ENCODE results near the gene SLC8A3.

SLC8A3 gene

DNA sequence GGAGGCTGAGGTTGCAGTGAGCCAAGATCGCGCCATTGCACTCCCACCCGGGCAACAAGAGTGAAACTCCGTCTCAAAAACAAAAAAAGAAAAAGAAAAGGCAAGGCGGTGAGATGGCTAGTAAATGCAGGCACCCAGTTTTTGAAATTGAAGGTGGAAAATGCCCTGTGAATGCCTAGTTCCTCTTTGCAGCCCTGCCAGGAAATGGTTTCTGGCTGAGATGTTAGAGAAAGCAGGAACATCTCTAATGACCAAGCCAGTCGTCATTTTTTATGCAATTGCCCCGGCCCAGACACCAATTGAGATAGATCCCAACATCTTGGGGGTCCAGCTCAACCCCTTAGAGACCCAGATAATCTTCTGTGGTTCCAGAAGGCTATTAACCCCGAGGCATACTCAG lies 17.0 kb downstream of the SLC8A3 start:
- Histone ChIP-seq H3K4me3 (ENCODE audit: low read length) (no peak overlapping the region), H3K9ac (ENCODE audit: low read length) (no peak overlapping the region), H3K27me3 (ENCODE audit: control insufficient read depth, insufficient read depth, low read length) (no peaks in the 10 kb centered on the region), H3K36me3 (ENCODE audit: control insufficient read depth, low read depth, low read length) (no peaks in the 10 kb centered on the region), H3K9me3 (ENCODE audit: control insufficient read depth, low read depth, low read length) (no peaks in the 10 kb centered on the region), H3K4me1 (ENCODE audit: control insufficient read depth, low read depth, low read length) (no peaks in the 10 kb centered on the region), H3K27ac (ENCODE audit: low read length) (no peak overlapping the region)

DNA sequence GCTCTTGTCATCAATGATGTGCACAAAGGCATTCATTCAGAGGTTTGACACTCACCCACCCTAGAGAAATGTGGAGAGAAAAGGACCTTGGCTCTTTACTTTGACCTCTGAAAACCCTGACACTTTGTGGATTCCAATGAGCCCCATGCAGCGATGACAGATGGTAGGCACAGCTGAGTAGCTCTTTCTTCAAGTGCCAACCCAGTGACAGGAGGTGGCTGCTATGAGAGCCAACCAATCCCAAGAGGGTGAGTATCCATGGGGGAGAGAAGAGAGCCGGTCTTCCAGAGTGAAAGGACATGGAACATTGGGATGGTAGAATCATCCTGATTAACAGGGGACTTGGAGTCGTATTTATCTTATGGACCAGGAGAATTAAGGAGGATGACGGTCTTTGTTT lies 17.8 kb downstream of the SLC8A3 start:
- no peaks in the 10 kb centered on the region for H3K36me3 ChIP-seq (ENCODE audit: control insufficient read depth, low read depth, low read length)
- no peak overlapping the region for H3K4me3 ChIP-seq (ENCODE audit: low read length)
- no peaks in the 10 kb centered on the region for H3K27me3 ChIP-seq (ENCODE audit: control insufficient read depth, insufficient read depth, low read length)
- no peak overlapping the region for H3K27ac ChIP-seq (ENCODE audit: low read length)
- H3K9me3 ChIP-seq (ENCODE audit: control insufficient read depth, low read depth, low read length): no peaks in the 10 kb centered on the region
- H3K9ac ChIP-seq (ENCODE audit: low read length): no peak overlapping the region
- H3K4me1 ChIP-seq (ENCODE audit: control insufficient read depth, low read depth, low read length): no peaks in the 10 kb centered on the region

DNA sequence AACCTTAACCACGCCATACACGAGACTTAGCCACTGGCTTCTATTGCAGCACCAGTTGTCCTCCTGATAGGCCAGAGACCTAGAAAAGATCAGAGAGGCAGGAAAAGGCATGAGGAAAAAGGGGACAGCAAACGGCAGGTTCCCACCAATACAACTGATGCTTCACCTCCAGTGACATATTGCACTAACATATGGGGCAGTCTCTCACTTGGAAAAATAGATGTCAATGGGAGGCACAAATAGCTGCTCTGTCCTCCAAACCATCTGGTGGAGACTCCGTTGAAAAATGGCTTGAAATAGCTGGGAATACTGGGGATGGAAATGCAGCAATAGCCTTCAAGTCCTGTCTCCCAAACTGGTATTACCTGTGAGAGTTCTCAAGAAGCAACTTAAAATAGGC lies 20.3 kb downstream of the SLC8A3 start:
- no peak overlapping the region for H3K27ac ChIP-seq (ENCODE audit: low read length)
- H3K27me3 ChIP-seq (ENCODE audit: control insufficient read depth, insufficient read depth, low read length): no peaks in the 10 kb centered on the region
- no peaks in the 10 kb centered on the region for H3K36me3 ChIP-seq (ENCODE audit: control insufficient read depth, low read depth, low read length)
- H3K9me3 ChIP-seq (ENCODE audit: control insufficient read depth, low read depth, low read length): no peaks in the 10 kb centered on the region
- H3K9ac ChIP-seq (ENCODE audit: low read length): no peak overlapping the region
- no peaks in the 10 kb centered on the region for H3K4me1 ChIP-seq (ENCODE audit: control insufficient read depth, low read depth, low read length)
- H3K4me3 ChIP-seq (ENCODE audit: low read length): no peak overlapping the region

DNA sequence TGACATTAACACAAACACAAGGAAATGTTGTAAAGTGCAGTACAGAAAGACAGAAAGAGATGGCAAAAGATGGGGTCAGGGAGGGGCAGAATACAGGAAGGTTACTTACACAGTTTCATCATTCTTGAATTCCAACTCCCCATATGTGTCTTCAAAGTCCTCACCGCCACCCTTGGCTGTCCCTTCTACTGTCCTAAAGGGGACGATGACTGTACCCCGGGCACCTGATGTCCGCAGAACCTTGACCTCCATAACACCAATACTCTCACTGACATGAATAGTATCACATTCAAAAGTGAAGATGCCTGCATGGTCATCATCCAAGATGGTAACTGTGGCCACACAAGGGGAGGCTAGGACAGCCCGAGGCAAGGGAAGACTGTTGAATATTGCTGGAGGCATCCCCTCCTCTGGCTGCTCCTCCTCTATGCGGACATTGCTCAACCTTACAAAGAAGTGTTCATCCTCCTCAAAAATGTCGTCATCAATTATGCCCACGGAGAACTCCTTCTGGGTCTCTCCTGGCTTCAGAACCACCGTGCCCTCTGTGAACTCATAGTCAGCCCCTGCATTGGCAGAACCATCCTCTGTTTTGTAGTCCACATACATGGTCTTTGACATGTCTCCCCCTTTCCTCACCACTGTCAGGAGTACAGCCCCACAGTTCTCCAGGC lies 22.1 kb downstream of the SLC8A3 start:
- Histone ChIP-seq H3K4me1 (ENCODE audit: control insufficient read depth, low read depth, low read length) (no peaks in the 10 kb centered on the region), H3K27ac (ENCODE audit: low read length) (no peak overlapping the region), H3K9ac (ENCODE audit: low read length) (no peak overlapping the region), H3K4me3 (ENCODE audit: low read length) (no peak overlapping the region), H3K36me3 (ENCODE audit: control insufficient read depth, low read depth, low read length) (no peaks in the 10 kb centered on the region), H3K9me3 (ENCODE audit: control insufficient read depth, low read depth, low read length) (no peaks in the 10 kb centered on the region), H3K27me3 (ENCODE audit: control insufficient read depth, insufficient read depth, low read length) (no peaks in the 10 kb centered on the region)

- Histone ChIP-seq H3K27ac (ENCODE audit: low read length) (no peak overlapping the region), H3K36me3 (ENCODE audit: control insufficient read depth, low read depth, low read length) (no peaks in the 10 kb centered on the region), H3K4me1 (ENCODE audit: control insufficient read depth, low read depth, low read length) (no peaks in the 10 kb centered on the region), H3K9me3 (ENCODE audit: control insufficient read depth, low read depth, low read length) (no peaks in the 10 kb centered on the region), H3K9ac (ENCODE audit: low read length) (no peak overlapping the region), H3K27me3 (ENCODE audit: control insufficient read depth, insufficient read depth, low read length) (no peaks in the 10 kb centered on the region), H3K4me3 (ENCODE audit: low read length) (no peak overlapping the region)
These were observed 26.4 kb downstream of the SLC8A3 start for GRCh38 chr14:70162358-70162757.

DNA sequence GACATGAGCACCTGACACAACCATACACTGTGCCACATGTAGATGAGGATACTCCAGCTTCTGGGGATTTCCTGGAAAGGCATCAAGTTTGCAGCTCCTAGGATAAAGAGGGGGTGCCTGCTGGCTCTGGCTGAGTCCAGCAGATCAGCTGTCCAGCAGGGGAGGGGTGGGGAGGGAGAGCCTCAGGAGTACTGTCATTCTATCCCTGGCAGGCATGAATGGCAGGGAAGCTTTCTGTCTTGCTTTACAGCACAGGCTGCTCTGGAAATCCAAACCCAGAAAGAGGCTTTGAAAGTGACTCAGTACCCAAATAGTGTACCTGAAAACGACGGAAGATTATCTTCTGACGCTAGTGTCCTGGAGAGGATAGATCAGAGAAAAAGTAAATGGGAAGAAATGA lies 32.2 kb downstream of the SLC8A3 start:
- Histone ChIP-seq H3K4me3 (ENCODE audit: low read length) (no peak overlapping the region), H3K27me3 (ENCODE audit: control insufficient read depth, insufficient read depth, low read length) (no peaks in the 10 kb centered on the region), H3K9ac (ENCODE audit: low read length) (no peak overlapping the region), H3K4me1 (ENCODE audit: control insufficient read depth, low read depth, low read length) (no peaks in the 10 kb centered on the region), H3K9me3 (ENCODE audit: control insufficient read depth, low read depth, low read length) (no peaks in the 10 kb centered on the region), H3K27ac (ENCODE audit: low read length) (no peak overlapping the region), H3K36me3 (ENCODE audit: control insufficient read depth, low read depth, low read length) (no peaks in the 10 kb centered on the region)

GRCh38 chr14:70152704-70153103 lies 36.0 kb downstream of the SLC8A3 start:
- no peak overlapping the region for H3K4me3 ChIP-seq (ENCODE audit: low read length)
- H3K27ac ChIP-seq (ENCODE audit: low read length): no peak overlapping the region
- H3K27me3 ChIP-seq (ENCODE audit: control insufficient read depth, insufficient read depth, low read length): no peaks in the 10 kb centered on the region
- no peak overlapping the region for H3K9ac ChIP-seq (ENCODE audit: low read length)
- no peaks in the 10 kb centered on the region for H3K9me3 ChIP-seq (ENCODE audit: control insufficient read depth, low read depth, low read length)
- H3K4me1 ChIP-seq (ENCODE audit: control insufficient read depth, low read depth, low read length): no peaks in the 10 kb centered on the region
- no peaks in the 10 kb centered on the region for H3K36me3 ChIP-seq (ENCODE audit: control insufficient read depth, low read depth, low read length)

- Histone ChIP-seq H3K27me3 (ENCODE audit: control insufficient read depth, insufficient read depth, low read length) (no peaks in the 10 kb centered on the region), H3K27ac (ENCODE audit: low read length) (no peak overlapping the region), H3K4me1 (ENCODE audit: control insufficient read depth, low read depth, low read length) (no peaks in the 10 kb centered on the region), H3K36me3 (ENCODE audit: control insufficient read depth, low read depth, low read length) (no peaks in the 10 kb centered on the region), H3K9me3 (ENCODE audit: control insufficient read depth, low read depth, low read length) (no peaks in the 10 kb centered on the region), H3K4me3 (ENCODE audit: low read length) (no peak overlapping the region), H3K9ac (ENCODE audit: low read length) (no peak overlapping the region)
These were observed 36.7 kb downstream of the SLC8A3 start for GRCh38 chr14:70152081-70152480.

- Histone ChIP-seq H3K27ac (ENCODE audit: low read length) (no peak overlapping the region), H3K4me1 (ENCODE audit: control insufficient read depth, low read depth, low read length) (no peaks in the 10 kb centered on the region), H3K9me3 (ENCODE audit: control insufficient read depth, low read depth, low read length) (no peaks in the 10 kb centered on the region), H3K27me3 (ENCODE audit: control insufficient read depth, insufficient read depth, low read length) (no peaks in the 10 kb centered on the region), H3K4me3 (ENCODE audit: low read length) (no peak overlapping the region), H3K36me3 (ENCODE audit: control insufficient read depth, low read depth, low read length) (no peaks in the 10 kb centered on the region), H3K9ac (ENCODE audit: low read length) (no peak overlapping the region)
These were observed 39.1 kb downstream of the SLC8A3 start for GRCh38 chr14:70149596-70150165.

DNA sequence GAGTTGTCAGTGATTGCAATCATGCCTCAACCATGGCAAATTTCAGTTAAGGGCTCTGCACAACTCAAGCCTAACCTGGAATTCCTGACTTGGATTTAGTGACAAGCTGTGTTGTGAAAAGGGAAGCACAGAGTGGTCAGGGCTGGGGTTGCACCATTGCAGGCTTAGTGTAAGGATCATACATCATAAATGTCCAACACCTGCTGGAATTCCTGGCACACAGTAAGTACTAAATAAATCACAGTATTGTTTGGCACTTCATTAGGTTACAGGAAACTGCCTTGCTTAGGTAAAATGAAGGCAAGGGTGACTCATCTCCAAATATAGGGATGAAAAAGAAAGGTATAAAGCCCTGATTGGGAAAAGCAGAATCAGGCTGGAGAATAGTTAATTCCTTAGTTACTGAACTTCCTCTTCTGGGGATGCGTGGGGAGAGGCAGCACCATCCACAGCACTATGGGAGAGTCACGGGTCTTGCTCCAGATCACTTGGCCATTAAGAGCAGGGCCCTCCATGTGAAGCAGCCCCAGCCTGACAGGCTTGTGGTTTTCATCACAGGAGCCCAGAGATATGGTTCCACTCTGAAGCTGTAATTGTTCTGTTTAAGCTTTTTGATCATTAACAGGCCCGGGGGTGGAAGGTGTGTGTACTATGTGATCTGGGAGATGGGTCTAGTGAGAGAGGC lies 39.7 kb downstream of the SLC8A3 start:
- Histone ChIP-seq H3K4me1 (ENCODE audit: control insufficient read depth, low read depth, low read length) (no peaks in the 10 kb centered on the region), H3K27ac (ENCODE audit: low read length) (no peak overlapping the region), H3K27me3 (ENCODE audit: control insufficient read depth, insufficient read depth, low read length) (no peaks in the 10 kb centered on the region), H3K36me3 (ENCODE audit: control insufficient read depth, low read depth, low read length) (no peaks in the 10 kb centered on the region), H3K4me3 (ENCODE audit: low read length) (no peak overlapping the region), H3K9ac (ENCODE audit: low read length) (no peak overlapping the region), H3K9me3 (ENCODE audit: control insufficient read depth, low read depth, low read length) (no peaks in the 10 kb centered on the region)

- H3K27me3 ChIP-seq (ENCODE audit: control insufficient read depth, insufficient read depth, low read length): no peaks in the 10 kb centered on the region
- no peaks in the 10 kb centered on the region for H3K4me1 ChIP-seq (ENCODE audit: control insufficient read depth, low read depth, low read length)
- H3K36me3 ChIP-seq (ENCODE audit: control insufficient read depth, low read depth, low read length): no peaks in the 10 kb centered on the region
These were observed 40.4 kb downstream of the SLC8A3 start for GRCh38 chr14:70148351-70148750.

GRCh38 chr14:70144046-70144445 lies 44.7 kb downstream of the SLC8A3 start:
- no peak overlapping the region for H3K27ac ChIP-seq (ENCODE audit: low read length)
- H3K4me1 ChIP-seq (ENCODE audit: control insufficient read depth, low read depth, low read length): no peaks in the 10 kb centered on the region
- H3K4me3 ChIP-seq (ENCODE audit: low read length): no peak overlapping the region
- no peaks in the 10 kb centered on the region for H3K36me3 ChIP-seq (ENCODE audit: control insufficient read depth, low read depth, low read length)
- H3K27me3 ChIP-seq (ENCODE audit: control insufficient read depth, insufficient read depth, low read length): no peaks in the 10 kb centered on the region
- no peaks in the 10 kb centered on the region for H3K9me3 ChIP-seq (ENCODE audit: control insufficient read depth, low read depth, low read length)
- no peak overlapping the region for H3K9ac ChIP-seq (ENCODE audit: low read length)

More at GRCh38 chr14:70148351-70148750, 40.4 kb downstream of the SLC8A3 start:
- Histone ChIP-seq H3K27ac (ENCODE audit: low read length) (no peak overlapping the region), H3K9me3 (ENCODE audit: control insufficient read depth, low read depth, low read length) (no peaks in the 10 kb centered on the region), H3K9ac (ENCODE audit: low read length) (no peak overlapping the region), H3K4me3 (ENCODE audit: low read length) (no peak overlapping the region)
